Thoracic aorta (tissue), 2 donors: ENCODE measurements around the gene GLO1. TPM values are rescaled to one million over a fixed set of nuclear protein-coding genes. Genes with fewer than 3 reads are reported as not detected.

ENCODE experiments used
- ATAC-seq: fragments of 150-250 bp; one replicate; pipeline ENCODE4 v1.8.0; 2017; ENCODE audit warnings: low read depth; ENCODE audit not compliant: insufficient number of reproducible peaks, low FRiP score
- DNase-seq: peaks from one replicate; pipeline ENCODE4 v3.0.0-alpha.2; 2020; ENCODE audit warnings: low spot score
- H3K27ac ChIP-seq, 2 donors: fragments of 200-600 bp; sonication (generic); 1 replicate in 1 of 2; 2 replicates in 1 of 2; pipeline ENCODE4 v1.5.1; 2016; ENCODE audit warnings: mild to moderate bottlenecking in 2 of 2, moderate library complexity in 2 of 2
- H3K27me3 ChIP-seq: fragments of 200-600 bp; sonication (generic); replicated peaks from 2 replicates; pipeline ENCODE4 v1.6.0; 2016; ENCODE audit warnings: mild to moderate bottlenecking; ENCODE audit not compliant: insufficient read depth
- H3K36me3 ChIP-seq: fragments of 200-600 bp; sonication (generic); one replicate; pipeline ENCODE4 v1.5.1; 2016
- H3K4me1 ChIP-seq, 2 donors: fragments of 200-600 bp; sonication (generic); 1 replicate in 1 of 2; 2 replicates in 1 of 2; pipeline versions ENCODE4 v1.5.1 to v1.6.0; 2016; ENCODE audit warnings: low read depth in 2 of 2, mild to moderate bottlenecking in 1 of 2; ENCODE audit not compliant: control insufficient read depth in 1 of 2
- H3K4me3 ChIP-seq: fragments of 200-600 bp; sonication (generic); 2 replicates; pipeline ENCODE4 v1.5.1; 2016; ENCODE audit warnings: mild to moderate bottlenecking
- H3K9me3 ChIP-seq: fragments of 200-600 bp; sonication (generic); 2 replicates; pipeline ENCODE4 v1.5.1; 2016
- CTCF ChIP-seq: fragments of 200-600 bp; sonication (generic); IDR thresholded peaks from one replicate; pipeline ENCODE4 v1.5.1; 2019; ENCODE audit warnings: antibody characterized with exemption
- total RNA-seq, 2 donors: library from RNA; depleted of rRNA; stranded (reverse); fragments of >200 nt; gene quantifications; one replicate each; pipeline versions ENCODE4 v1.1.0 to v1.2.3, GENCODE V29; 2016

GLO1 gene
- total RNA-seq, 2 donors from 2014 or later, result 47.7 to 63.1 TPM

DNA sequence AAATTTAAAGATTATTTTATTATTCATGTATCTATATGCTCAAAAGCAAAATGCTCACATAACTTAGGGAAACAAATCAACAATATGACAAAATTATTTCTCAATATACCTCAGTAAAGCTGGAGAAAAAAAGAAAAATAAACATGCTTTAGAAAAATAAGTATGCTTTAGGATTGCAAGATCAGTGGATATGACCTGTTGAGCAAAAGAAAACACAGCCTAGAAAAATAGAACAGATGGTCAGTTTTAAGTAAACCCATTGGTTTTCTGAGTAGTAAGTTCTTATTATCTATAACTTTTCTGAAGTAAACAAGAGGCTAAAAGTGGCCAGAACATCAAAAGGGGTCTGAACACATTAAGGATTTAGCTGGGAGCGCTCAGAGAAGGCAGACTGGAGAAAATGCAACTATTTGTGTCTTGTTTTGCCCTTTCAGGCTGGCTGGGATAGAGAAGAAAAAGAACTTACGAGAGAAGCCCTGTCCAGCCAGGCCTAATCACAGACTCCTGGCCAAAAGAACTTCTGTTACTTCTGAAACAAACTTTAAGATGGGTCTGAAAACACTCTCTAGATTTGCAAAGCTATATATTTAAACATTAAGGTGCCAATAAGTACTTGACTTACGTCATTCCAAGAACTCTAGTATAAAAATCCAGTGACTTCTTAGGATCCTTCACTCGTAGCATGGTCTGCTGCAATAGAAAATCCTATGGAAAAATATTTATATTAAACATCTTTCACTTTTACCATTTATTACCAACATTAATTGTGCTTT, 16.5 kb downstream of the GLO1 start:
- no peak overlapping the region for H3K27ac ChIP-seq
- no peak for ATAC-seq

GRCh38 chr6:38684904-38685303, 18.0 kb downstream of the GLO1 start:
- peaks cover 5 to 8% of the 10 kb centered on the region in 2 donors for H3K4me1 ChIP-seq
- no peak overlapping the region for H3K4me3 ChIP-seq
- ATAC-seq (no peak), DNase-seq (no peak)
- no peaks in the 10 kb centered on the region for H3K27me3 ChIP-seq
- peaks cover 6% of the 10 kb centered on the region for H3K36me3 ChIP-seq
- H3K27ac ChIP-seq, result no peak overlapping the region
- H3K9me3 ChIP-seq, result no peaks in the 10 kb centered on the region
- no peak for TF ChIP-seq CTCF

More for the DNA sequence above, 16.5 kb downstream of the GLO1 start:
- no peak for DNase-seq
- Histone ChIP-seq H3K9me3 (no peaks in the 10 kb centered on the region), H3K36me3 (peaks cover 3% of the 10 kb centered on the region), H3K4me1 (peaks cover 5 to 13% of the 10 kb centered on the region in 2 donors), H3K4me3 (no peak overlapping the region), H3K27me3 (no peaks in the 10 kb centered on the region)
- no peak for TF ChIP-seq CTCF

DNA sequence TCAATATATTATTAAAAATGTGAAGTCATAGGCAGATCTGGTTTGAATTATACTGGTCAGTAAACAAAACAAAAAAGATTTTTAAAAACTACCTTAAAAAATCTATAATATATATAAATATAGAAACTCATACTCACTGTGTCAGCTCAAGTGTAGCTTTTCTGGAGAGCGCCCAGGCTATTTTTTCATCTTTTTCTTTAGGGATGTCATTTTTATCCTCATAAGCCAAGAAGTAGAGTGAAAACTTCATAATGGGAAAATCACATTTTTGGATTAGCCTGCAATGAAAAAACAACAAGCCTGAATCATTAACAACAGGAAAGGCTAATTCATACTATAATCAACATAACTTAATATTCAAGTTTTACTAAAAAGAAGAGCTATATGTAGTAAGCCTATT, 18.7 kb downstream of the GLO1 start:
- H3K36me3 ChIP-seq, result peaks cover 6% of the 10 kb centered on the region
- no peak for DNase-seq
- no peak for ATAC-seq
- peaks cover 4 to 8% of the 10 kb centered on the region in 2 donors for H3K4me1 ChIP-seq
- no peak overlapping the region for H3K4me3 ChIP-seq
- TF ChIP-seq CTCF, result no peak
- no peak overlapping the region for H3K27ac ChIP-seq
- no peaks in the 10 kb centered on the region for H3K27me3 ChIP-seq
- H3K9me3 ChIP-seq, result no peaks in the 10 kb centered on the region

DNA sequence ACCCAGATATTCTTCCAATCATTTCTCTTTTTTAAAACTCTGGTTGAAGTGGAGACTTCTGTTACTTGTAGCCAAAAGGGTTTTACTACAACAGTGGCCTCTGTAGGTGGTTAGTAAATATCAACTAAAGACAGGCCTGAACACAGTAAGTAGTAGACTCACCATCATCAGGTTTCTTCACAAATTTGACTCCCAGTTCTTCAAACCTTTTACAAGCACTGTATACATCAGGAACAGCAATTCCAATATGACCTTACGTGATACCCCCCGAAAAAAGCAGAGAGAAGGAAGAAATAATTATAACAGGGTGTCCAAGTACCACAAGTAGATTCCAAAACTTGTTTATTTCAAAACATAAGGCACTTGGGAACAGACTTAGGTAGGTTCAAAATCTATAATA, 21.1 kb downstream of the GLO1 start:
- no peak overlapping the region for H3K27ac ChIP-seq
- ATAC-seq (no peak), DNase-seq (no peak)
- no peak for TF ChIP-seq CTCF
- H3K36me3 ChIP-seq, result peaks cover 6% of the 10 kb centered on the region
- H3K4me1 ChIP-seq, result peaks cover 0 to 5% of the 10 kb centered on the region in 2 donors
- H3K4me3 ChIP-seq, result no peak overlapping the region
- no peaks in the 10 kb centered on the region for H3K9me3 ChIP-seq
- H3K27me3 ChIP-seq, result no peaks in the 10 kb centered on the region

- ATAC-seq (no peak), DNase-seq (no peak)
- Histone ChIP-seq H3K36me3 (peaks cover 10% of the 10 kb centered on the region), H3K27ac (no peak overlapping the region), H3K4me3 (no peak overlapping the region), H3K27me3 (no peaks in the 10 kb centered on the region), H3K4me1 (no peaks in the 10 kb centered on the region), H3K9me3 (no peaks in the 10 kb centered on the region)
- TF ChIP-seq CTCF, result no peak
Observed at GRCh38 chr6:38679668-38680067, 23.3 kb downstream of the GLO1 start.
